WI38 (cell line): ENCODE results near the gene C16orf86.

Source experiments
- H3K4me3 ChIP-seq: 2 replicates; pipeline ENCODE4 v1.5.1; 2011; ENCODE audit warnings: low read depth, mild to moderate bottlenecking, control low read depth, low read length
- TF ChIP-seq, protein P1 (sequence below): IDR thresholded peaks from 2 replicates; pipeline ENCODE4 v1.5.1; 2012; ENCODE audit warnings: low read depth, mild to moderate bottlenecking, control low read depth, low read length

C16orf86 gene

DNA sequence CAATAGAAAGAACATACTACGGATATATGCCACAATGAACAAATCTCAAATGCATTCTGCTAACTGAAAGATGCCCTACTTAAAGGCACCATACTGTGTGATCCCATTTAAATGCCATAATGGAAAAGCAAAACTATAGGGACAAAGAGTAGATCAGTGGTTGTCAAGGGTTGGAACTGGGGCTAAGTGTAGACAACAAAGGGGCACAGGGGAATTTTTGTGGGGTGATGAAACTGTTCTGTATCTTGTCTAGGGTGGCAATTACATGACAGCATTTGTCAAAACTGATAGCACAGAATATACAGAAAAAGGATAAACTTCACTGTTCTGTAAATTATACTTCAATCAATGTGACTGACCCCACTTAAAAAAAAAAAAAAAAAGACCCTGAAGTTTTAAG, 34.8 kb downstream of the C16orf86 start:
- TF ChIP-seq, protein P1, sequence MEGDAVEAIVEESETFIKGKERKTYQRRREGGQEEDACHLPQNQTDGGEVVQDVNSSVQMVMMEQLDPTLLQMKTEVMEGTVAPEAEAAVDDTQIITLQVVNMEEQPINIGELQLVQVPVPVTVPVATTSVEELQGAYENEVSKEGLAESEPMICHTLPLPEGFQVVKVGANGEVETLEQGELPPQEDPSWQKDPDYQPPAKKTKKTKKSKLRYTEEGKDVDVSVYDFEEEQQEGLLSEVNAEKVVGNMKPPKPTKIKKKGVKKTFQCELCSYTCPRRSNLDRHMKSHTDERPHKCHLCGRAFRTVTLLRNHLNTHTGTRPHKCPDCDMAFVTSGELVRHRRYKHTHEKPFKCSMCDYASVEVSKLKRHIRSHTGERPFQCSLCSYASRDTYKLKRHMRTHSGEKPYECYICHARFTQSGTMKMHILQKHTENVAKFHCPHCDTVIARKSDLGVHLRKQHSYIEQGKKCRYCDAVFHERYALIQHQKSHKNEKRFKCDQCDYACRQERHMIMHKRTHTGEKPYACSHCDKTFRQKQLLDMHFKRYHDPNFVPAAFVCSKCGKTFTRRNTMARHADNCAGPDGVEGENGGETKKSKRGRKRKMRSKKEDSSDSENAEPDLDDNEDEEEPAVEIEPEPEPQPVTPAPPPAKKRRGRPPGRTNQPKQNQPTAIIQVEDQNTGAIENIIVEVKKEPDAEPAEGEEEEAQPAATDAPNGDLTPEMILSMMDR, result no peak
- H3K4me3 ChIP-seq, result no peak overlapping the region

DNA sequence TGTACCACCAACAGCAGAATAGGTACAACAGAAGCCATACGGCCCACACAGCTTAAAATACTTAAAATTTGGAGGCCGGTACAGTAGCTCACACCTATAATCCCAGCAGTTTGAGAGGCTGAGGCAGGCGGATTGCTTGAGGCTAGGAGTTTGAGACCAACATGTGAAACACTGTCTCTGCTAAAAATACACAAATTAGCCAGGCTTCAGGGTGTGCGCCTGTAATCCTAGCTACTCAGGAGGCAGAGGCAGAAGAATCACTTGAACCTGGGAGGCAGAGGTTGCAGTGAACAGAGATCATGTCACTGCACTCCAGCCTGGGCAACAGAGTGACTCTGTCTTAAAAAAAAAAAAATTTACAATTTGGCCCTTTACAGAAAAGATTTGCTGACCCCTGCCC, 35.5 kb downstream of the C16orf86 start:
- TF ChIP-seq, protein P1, result no peak
- H3K4me3 ChIP-seq, result no peak overlapping the region

DNA sequence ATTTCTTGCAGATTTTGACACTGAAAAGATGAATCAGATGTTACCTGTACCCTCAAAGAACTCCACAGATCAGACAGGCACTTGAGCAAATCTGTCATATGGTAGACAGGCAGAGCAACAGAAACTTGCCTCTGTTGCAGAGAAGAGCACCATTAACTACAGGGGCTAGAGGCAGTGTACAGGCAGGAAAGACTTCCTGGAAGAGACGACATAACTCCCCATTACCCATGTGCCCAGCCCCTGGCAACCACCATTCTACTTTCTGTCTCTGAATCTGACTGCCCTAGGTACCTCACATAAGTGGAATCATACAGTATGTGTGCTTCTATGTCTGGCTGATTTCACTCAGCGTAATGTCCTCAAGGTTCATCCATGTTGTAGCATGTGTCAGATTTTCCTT, 37.0 kb downstream of the C16orf86 start:
- TF ChIP-seq, protein P1, result no peak
- no peak overlapping the region for H3K4me3 ChIP-seq

DNA sequence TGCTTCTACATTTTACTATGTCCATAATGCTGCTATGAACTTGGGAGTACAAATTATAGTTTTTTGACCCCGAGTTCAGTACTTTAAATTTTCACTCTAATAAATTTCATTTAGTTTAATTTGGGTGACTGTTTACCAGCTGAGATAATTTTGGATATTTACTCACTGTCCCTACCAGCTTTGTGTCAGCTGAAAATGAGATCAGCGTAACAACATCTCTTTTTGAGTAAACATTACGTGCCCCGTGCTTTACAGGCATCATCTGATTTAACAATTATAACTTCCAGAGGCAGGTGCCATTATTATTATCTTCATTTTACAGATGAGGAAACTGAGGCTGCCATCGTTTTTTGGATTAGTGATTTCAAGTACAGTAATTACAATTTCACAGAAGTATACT, 37.5 kb downstream of the C16orf86 start:
- TF ChIP-seq, protein P1, result no peak
- H3K4me3 ChIP-seq, result no peak overlapping the region

DNA sequence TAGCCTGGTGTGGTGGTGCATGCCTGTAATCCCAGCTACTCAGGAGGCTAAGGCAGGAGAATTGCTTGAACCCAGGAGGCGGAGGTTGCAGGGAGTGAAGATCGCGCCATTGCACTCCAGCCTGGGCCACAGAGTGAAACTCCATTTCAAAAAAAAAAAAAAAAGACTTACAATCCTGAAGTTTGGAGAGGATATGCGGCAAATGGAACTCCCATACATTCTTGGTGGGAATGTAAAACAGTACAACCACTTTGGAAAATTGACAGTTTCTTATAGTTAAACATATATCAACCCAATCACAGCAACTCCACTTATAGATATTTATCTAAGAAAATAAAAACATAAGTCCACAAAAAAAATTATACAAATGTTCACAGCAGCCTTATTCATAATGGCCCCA, 40.6 kb downstream of the C16orf86 start:
- no peak overlapping the region for H3K4me3 ChIP-seq
- TF ChIP-seq, protein P1, result no peak

DNA sequence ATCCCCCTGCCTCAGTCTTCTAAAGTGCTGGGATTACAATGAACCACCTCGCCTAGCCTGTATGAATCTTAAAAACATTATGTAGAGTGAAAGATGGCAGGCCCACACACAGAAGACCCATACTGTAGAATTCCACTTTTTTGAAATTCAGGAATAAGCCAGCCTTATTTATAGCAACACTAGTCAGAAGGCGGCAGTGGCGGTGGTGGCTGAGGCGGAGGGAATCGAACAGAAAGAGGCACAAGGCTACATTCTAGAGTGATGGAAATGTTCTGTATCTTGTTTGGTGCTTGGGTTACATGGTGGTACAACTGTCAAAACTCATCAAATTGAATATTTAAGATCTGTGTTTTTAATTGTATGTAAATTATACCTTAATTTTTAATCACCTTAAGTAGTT, 41.2 kb downstream of the C16orf86 start:
- no peak overlapping the region for H3K4me3 ChIP-seq
- TF ChIP-seq, protein P1, result no peak

DNA sequence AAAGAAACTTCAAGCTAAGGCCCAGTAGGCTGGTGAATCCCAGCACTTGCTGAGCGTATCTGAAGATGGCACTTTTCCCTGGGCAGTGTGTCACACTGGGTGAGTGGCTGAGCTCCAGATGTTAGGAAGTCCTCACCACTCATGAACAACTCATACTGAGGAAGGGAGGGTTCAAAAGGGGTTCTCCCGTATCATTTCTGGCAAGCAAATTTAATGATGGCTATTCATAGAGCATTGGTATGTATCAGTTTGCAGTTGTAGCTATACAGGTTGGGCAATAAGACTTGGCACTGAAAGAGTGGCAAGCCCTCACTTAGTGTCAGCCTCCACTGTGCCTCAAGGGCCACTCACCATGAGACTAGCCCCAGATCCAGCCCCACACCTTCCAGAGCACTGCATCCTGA, 41.8 kb downstream of the C16orf86 start:
- TF ChIP-seq, protein P1, result no peak
- H3K4me3 ChIP-seq, result no peak overlapping the region
